NB4 (cell line): ENCODE measurements around the gene SALL3.

Experiments
- CTCF ChIP-seq: IDR thresholded peaks from one replicate; pipeline ENCODE4 v1.5.1; 2012; ENCODE audit warnings: low read depth, low read length
- MAX ChIP-seq: IDR thresholded peaks from 2 replicates; pipeline ENCODE4 v1.6.1; 2011; ENCODE audit warnings: low read depth, low read length
- POLR2A ChIP-seq: IDR thresholded peaks from 2 replicates; pipeline ENCODE4 v1.6.1; 2011; ENCODE audit warnings: mild to moderate bottlenecking; ENCODE audit not compliant: insufficient read length; ENCODE audit errors: extremely low read depth

GRCh38 chr18:79022603-79023002 lies 43.0 kb downstream of the SALL3 start:
- TF ChIP-seq CTCF (no peak), POLR2A (no peak), MAX (no peak)
